ENCODE data around the gene CARM1. TPM values are rescaled to one million over a fixed set of nuclear protein-coding genes. Genes with fewer than 3 reads are reported as not detected.
"Not testable (repeated sequence)": the region's sequence is repeated elsewhere in the genome, so short reads cannot be mapped to it uniquely, and the experiment has no call there.

Gene CARM1
- total RNA-seq, 1 donor from 2014 or later, result 32.5 TPM

GRCh38 chr19:10839114-10840050 is 32.0 kb upstream of the CARM1 start:
- DNase-seq (no peak), ATAC-seq (no peak)
- intact Hi-C loops (cut with micrococcal nuclease), result no loop called here

GRCh38 chr19:10842788-10843187 is 28.6 kb upstream of the CARM1 start:
- no peak for ATAC-seq
- intact Hi-C loops (cut with micrococcal nuclease), result no loop called here
- DNase-seq, result no peak

GRCh38 chr19:10846500-10847202 is 24.7 kb upstream of the CARM1 start:
- DNase-seq (no peak), ATAC-seq (no peak)
- intact Hi-C loops (cut with micrococcal nuclease), result no loop called here

- DNase-seq (no peak), ATAC-seq (peak; percentile 35)
- intact Hi-C loops (cut with micrococcal nuclease), result no loop called here
These were observed 23.0 kb upstream of the CARM1 start, which contains the start of gene C19orf38 for GRCh38 chr19:10848230-10848856. Gene C19orf38 (plus strand): TSS chr19:10848415. CDS start chr19:10848509, 94 bp downstream.

- intact Hi-C loops (cut with micrococcal nuclease), result no loop called here
- ATAC-seq (no peak), DNase-seq (no peak)
These were observed 20.7 kb upstream of the CARM1 start for GRCh38 chr19:10850631-10851030.

- no peak for DNase-seq
- intact Hi-C loops (cut with micrococcal nuclease), result no loop called here
These were observed 19.1 kb upstream of the CARM1 start for GRCh38 chr19:10852098-10852800.

GRCh38 chr19:10852941-10853340 is 18.4 kb upstream of the CARM1 start:
- DNase-seq (no peak), ATAC-seq (no peak)
- intact Hi-C loops (cut with micrococcal nuclease), result no loop called here

More at GRCh38 chr19:10852098-10852800, 19.1 kb upstream of the CARM1 start:
- no peak for ATAC-seq

- DNase-seq, result no peak
- intact Hi-C loops (cut with micrococcal nuclease), result no loop called here
- ATAC-seq, result no peak
These were observed 16.8 kb upstream of the CARM1 start for GRCh38 chr19:10854350-10855089.

- intact Hi-C loops (cut with micrococcal nuclease), result no loop called here
- no peak for ATAC-seq
- DNase-seq, result no peak
These were observed 15.4 kb upstream of the CARM1 start for GRCh38 chr19:10855879-10856522.

GRCh38 chr19:10856899-10857298 is 14.5 kb upstream of the CARM1 start:
- DNase-seq; intact Hi-C loops (cut with micrococcal nuclease); ATAC-seq: not testable (repeated sequence)

- intact Hi-C loops (cut with micrococcal nuclease), result no loop called here
- DNase-seq (no peak), ATAC-seq (no peak)
These were observed 13.0 kb upstream of the CARM1 start for GRCh38 chr19:10858204-10858828.

- ATAC-seq (no peak), DNase-seq (no peak)
- intact Hi-C loops (cut with micrococcal nuclease), result loop anchor here (10.0 kb wide), 1 partner anchor 146 kb away; the partner anchor contains the start of gene DNM2
These were observed 10.2 kb upstream of the CARM1 start for GRCh38 chr19:10861103-10861651.

- DNase-seq (no peak), ATAC-seq (no peak)
- intact Hi-C loops (cut with micrococcal nuclease), result loop anchor here (10.0 kb wide), 1 partner anchor 148 kb away; the partner anchor contains the start of gene DNM2
These were observed 8.7 kb upstream of the CARM1 start for GRCh38 chr19:10862561-10863106.

- ATAC-seq (peak; percentile 13), DNase-seq (no peak)
- intact Hi-C loops (cut with micrococcal nuclease), result loop anchor here (10.0 kb wide), 1 partner anchor 148 kb away; the partner anchor contains the start of gene DNM2
These were observed 8.1 kb upstream of the CARM1 start for GRCh38 chr19:10863107-10863717.

- DNase-seq, result peak; percentile 91
- peak; percentile 83 for ATAC-seq
- intact Hi-C loops (cut with micrococcal nuclease), result loop anchor here (10.0 kb wide), 1 partner anchor 150 kb away; the partner anchor contains the start of gene DNM2
These were observed 6.8 kb upstream of the CARM1 start for GRCh38 chr19:10864538-10864899.

GRCh38 chr19:10866495-10866894 is 4.9 kb upstream of the CARM1 start:
- no peak for DNase-seq
- intact Hi-C loops (cut with micrococcal nuclease), result loop anchor here (10.0 kb wide), 1 partner anchor 152 kb away; the partner anchor contains the start of gene DNM2
- ATAC-seq, result no peak
